Measurements from ENCODE around the gene TRAPPC11. TPM values are rescaled to one million over a fixed set of nuclear protein-coding genes. Genes with fewer than 3 reads are reported as not detected.

Gene TRAPPC11
- total RNA-seq, 1 donor from 2014 or later: 33.5 TPM

DNA sequence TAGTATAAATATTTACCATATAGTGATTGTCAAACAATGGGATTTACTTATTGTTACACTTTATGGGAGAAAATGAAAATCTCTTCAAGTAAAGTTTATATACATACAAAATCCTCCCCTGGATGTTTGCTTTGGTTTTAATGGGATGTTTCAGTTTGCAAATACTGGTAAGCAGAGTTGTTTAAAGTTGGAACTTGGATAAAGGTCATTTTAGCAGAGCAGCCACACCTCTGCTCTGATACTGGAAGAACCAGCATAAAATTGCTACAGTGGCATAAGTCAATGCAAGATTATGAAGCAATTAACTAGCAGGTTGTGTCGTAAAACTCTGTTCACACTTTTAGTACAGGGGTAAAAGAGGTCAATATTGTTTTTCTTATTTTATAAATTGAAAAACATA is 101.2 kb downstream of the TRAPPC11 start:
- Mint-ChIP-seq H3K36me3 (ENCODE audit: low read depth, unreplicated experiment) (no peaks in the 10 kb centered on the region), H3K4me3 (ENCODE audit: unreplicated experiment) (no peak overlapping the region), H3K27me3 (ENCODE audit: unreplicated experiment) (peaks cover 2% of the 10 kb centered on the region), H3K27ac (ENCODE audit: unreplicated experiment) (no peak overlapping the region), H3K9me3 (ENCODE audit: unreplicated experiment) (no peaks in the 10 kb centered on the region), H3K4me1 (ENCODE audit: unreplicated experiment) (no peaks in the 10 kb centered on the region)
- DNase-seq (ENCODE audit: low spot score): no peak
- TF ChIP-seq, protein P1, sequence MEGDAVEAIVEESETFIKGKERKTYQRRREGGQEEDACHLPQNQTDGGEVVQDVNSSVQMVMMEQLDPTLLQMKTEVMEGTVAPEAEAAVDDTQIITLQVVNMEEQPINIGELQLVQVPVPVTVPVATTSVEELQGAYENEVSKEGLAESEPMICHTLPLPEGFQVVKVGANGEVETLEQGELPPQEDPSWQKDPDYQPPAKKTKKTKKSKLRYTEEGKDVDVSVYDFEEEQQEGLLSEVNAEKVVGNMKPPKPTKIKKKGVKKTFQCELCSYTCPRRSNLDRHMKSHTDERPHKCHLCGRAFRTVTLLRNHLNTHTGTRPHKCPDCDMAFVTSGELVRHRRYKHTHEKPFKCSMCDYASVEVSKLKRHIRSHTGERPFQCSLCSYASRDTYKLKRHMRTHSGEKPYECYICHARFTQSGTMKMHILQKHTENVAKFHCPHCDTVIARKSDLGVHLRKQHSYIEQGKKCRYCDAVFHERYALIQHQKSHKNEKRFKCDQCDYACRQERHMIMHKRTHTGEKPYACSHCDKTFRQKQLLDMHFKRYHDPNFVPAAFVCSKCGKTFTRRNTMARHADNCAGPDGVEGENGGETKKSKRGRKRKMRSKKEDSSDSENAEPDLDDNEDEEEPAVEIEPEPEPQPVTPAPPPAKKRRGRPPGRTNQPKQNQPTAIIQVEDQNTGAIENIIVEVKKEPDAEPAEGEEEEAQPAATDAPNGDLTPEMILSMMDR (IDR thresholded peaks at IDR 0.05; ENCODE audit: unreplicated experiment): no peak

Other genes starting within 250 kb of the TRAPPC11 start
- gene CDKN2AIP, start 214.7 kb upstream of the TRAPPC11 start, total RNA-seq (ENCODE audit: unreplicated experiment): 22.0 TPM
- 12.2 TPM for gene ING2, start 154.2 kb upstream of the TRAPPC11 start, total RNA-seq (ENCODE audit: unreplicated experiment)
- gene RWDD4, start 108 bp upstream of the TRAPPC11 start, total RNA-seq (ENCODE audit: unreplicated experiment): 13.1 TPM
- 4.8 TPM for gene STOX2, start 246.0 kb downstream of the TRAPPC11 start, total RNA-seq (ENCODE audit: unreplicated experiment)

All from endothelial cell (in vitro differentiated cells).